Fibroblast of skin of scalp (primary cell): ENCODE data around the gene DEPDC1B.
"Not testable (repeated sequence)": the region's sequence is repeated elsewhere in the genome, so short reads cannot be mapped to it uniquely, and the experiment has no call there.

Experiments used
- DNase-seq: peaks from one replicate; pipeline ENCODE4 v3.0.0-alpha.2; 2013

DEPDC1B gene

DNA sequence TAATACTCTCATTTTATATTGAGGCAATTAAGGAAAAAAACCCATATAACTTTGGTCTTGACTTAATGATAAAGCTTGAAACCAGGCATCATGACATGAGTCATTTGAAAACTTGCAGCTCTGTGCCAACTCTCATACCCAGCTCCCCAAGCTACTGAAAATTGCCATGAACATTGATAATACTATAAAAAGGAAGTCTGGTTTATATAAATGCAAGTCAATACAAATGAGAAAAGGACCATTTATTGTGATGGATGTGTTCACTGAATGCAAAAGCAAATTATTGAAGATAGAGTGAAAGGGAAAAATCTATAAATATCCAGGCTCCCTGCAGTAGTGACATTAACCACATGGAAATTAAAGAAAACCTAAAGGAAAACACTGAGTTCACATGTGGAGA lies 116.3 kb downstream of the DEPDC1B start:
- no peak for DNase-seq

DNA sequence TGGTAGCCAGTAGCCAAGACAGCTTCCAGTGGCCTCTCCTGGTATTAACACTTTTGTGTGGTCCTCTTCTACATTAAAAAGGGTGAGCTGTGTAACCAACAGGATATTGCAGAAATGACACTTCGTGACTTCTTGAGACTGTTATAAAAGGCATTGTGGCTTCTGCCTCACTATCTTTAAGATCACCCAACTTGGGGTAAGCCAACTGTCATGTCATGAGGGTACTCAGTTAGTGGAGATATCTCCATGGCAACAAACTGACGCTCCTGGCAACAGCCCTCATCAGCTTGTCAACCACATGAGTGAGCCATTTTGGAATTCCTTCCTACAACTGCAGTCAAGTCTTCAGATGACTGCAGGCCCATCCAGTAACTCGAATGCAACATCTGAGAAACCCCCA lies 121.7 kb downstream of the DEPDC1B start:
- DNase-seq, result no peak

DNA sequence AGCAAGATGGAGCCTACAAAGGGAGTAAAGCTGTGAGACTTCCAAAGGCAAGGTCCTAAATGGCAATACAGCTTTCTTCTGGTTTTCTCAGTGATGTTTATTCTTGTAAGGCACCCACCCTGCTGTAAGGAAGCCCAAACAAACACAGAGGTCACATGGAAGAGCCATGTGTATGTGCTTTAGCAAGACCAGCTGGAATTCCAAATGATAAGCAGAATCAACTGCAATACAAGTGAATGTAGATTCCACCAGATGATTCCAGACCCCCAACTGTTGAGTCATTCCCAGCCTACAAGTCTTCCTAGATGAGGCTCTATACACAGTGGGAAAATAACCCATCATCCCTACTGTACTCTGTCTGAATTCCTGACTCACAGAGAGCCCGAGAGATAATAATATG lies 122.8 kb downstream of the DEPDC1B start:
- peak; percentile 57 for DNase-seq

DNA sequence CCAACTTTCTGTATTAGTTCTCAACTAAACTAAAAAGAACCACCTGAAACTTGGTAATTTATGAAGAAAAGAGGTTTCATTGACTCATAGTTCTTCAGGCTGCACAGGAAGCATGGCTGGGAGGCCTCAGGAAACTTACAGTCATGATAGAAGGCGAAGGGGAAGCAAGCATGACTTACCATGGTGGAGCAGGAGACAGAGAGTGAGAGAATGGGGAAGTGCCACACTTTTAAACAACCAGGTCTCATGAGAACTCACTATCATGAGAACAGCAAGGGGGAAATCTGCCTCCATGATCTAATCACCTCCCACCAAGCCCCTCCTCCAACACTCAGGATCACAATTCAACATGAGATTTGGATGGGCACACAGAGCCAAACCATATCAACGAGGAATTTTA lies 123.5 kb downstream of the DEPDC1B start:
- DNase-seq, result no peak

- DNase-seq, result no peak
These were observed 131.3 kb downstream of the DEPDC1B start for GRCh38 chr5:60568646-60569045.

- no peak for DNase-seq
These were observed 136.2 kb downstream of the DEPDC1B start for GRCh38 chr5:60563696-60564324.

GRCh38 chr5:60553291-60553690 lies 146.7 kb downstream of the DEPDC1B start:
- DNase-seq, result not testable (repeated sequence)

GRCh38 chr5:60551829-60552228 lies 148.1 kb downstream of the DEPDC1B start:
- DNase-seq, result no peak

DNA sequence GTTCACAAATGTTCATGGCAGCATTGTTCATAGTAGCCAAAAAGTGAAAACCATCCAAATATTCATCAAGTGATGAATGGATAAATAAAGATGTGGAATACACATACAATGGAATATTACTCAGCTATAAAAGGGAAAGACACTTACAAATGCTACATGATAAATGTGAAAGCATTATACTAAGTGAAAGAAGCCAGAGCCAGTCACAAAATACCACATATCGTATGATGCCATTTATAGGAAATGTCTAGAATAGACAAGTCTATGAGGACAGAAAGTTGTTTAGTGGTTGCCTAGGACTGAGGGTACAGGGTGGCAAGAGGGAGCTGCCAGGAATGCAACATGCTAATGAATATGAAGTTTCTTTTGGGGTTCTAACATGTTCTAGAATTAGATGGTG lies 148.7 kb downstream of the DEPDC1B start:
- DNase-seq, result no peak

GRCh38 chr5:60550311-60550710 lies 149.7 kb downstream of the DEPDC1B start:
- DNase-seq, result no peak

DNA sequence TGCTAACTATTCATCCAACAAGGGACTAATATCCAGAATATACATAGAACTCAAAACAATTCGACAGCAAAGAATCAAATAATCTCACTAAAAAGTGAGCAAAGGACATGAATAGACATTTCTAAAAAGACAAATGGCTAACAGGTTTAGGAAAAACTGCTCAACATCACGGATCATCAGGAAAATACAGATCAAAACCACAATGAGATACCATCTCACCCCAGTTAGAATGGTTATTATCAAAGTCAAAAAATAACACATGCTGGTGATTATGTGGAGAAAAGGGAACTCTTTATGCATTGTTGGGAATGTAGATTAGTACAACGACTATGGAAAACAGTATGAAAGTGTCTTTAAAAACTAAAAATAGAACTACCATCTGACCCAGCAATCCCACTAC lies 150.1 kb downstream of the DEPDC1B start:
- no peak for DNase-seq
